ENCODE measurements around the gene MYRFL. TPM values are rescaled to one million over a fixed set of nuclear protein-coding genes. Genes with fewer than 3 reads are reported as not detected.

The MYRFL gene
- total and polyA plus RNA-seq, 2 of the 8 experiments (the other 6 are each of a cell fraction or from before 2014, with no cell fraction given): 1.1 to 2.0 TPM

GRCh38 chr12:70007687-70008086 lies 182.7 kb downstream of the MYRFL start:
- Histone ChIP-seq H2BK120ac (replicated peaks; ENCODE audit: low read depth, low read length) (no peak overlapping the region), H3K23me2 (ENCODE audit: low read depth, low read length) (no peaks in the 10 kb centered on the region), H3K79me2 (ENCODE audit: control insufficient read depth in 1 of 2, insufficient read depth in 2 of 2, low read length in 2 of 2) (no peaks in the 10 kb centered on the region), H2AFZ (ENCODE audit: low read length) (no peak overlapping the region), H3K56ac (replicated peaks; ENCODE audit: insufficient read length, low read depth, low read length) (no peak overlapping the region), H3K9ac (replicated peaks in 1 of 4; ENCODE audit: extremely low read depth in 1 of 4, low read depth in 3 of 4, low read length in 3 of 4) (no peak overlapping the region), H3K36me3 (ENCODE audit: control insufficient read depth in 2 of 4, insufficient read depth in 4 of 4, low read length in 3 of 4) (no peaks in the 10 kb centered on the region), H3K4me3 (ENCODE audit: extremely low read depth in 1 of 4, insufficient read depth in 2 of 4, low read depth in 3 of 4, low read length in 4 of 4) (no peak overlapping the region), H3K4ac (replicated peaks; ENCODE audit: insufficient read length, low read depth, low read length) (no peak overlapping the region), H3K14ac (ENCODE audit: insufficient read length) (no peak overlapping the region), H4K5ac (ENCODE audit: insufficient read length, low read depth, low read length) (no peak overlapping the region), H2AK5ac (ENCODE audit: low read depth, low read length) (no peak overlapping the region), H3K18ac (ENCODE audit: extremely low read depth, low read length) (no peak overlapping the region), H2BK5ac (ENCODE audit: low read depth, low read length) (no peak overlapping the region), H2BK12ac (ENCODE audit: low read depth, low read length) (no peak overlapping the region), H3K23ac (ENCODE audit: insufficient read length) (no peak overlapping the region), H3K4me2 (ENCODE audit: insufficient read depth in 1 of 2, low read depth in 2 of 2, low read length in 2 of 2) (no peak overlapping the region), H3K79me1 (ENCODE audit: low read depth, low read length) (no peaks in the 10 kb centered on the region), H3K9me3 (ENCODE audit: insufficient read depth in 2 of 2, low read depth in 1 of 2, low read length in 1 of 2) (0 out of 4 replicates have a peak, but pooled peaks cover 0 to 2% of the 10 kb centered on the region in 2 experiments), H4K91ac (replicated peaks; ENCODE audit: insufficient read length, low read length) (no peak overlapping the region), H4K8ac (ENCODE audit: extremely low read depth, insufficient read depth, low read length) (no peak overlapping the region), H3K4me1 (replicated peaks in 1 of 4; ENCODE audit: control insufficient read depth in 3 of 4, insufficient read depth in 4 of 4, low read length in 3 of 4) (no peaks in the 10 kb centered on the region; a peak in 1 of 7 replicates), H4K20me1 (replicated peaks in 1 of 2; ENCODE audit: control insufficient read depth in 1 of 2, insufficient read depth in 2 of 2, low read length in 2 of 2) (no peaks in the 10 kb centered on the region), H2BK15ac (ENCODE audit: low read length) (no peak overlapping the region), H3K27ac (ENCODE audit: low read depth, low read length) (no peak overlapping the region), H2BK20ac (ENCODE audit: low read length) (no peak overlapping the region), H3K27me3 (replicated peaks in 1 of 4; ENCODE audit: control insufficient read depth in 3 of 4, extremely low read depth in 1 of 4, insufficient read depth in 3 of 4, low read length in 3 of 4) (no peaks in the 10 kb centered on the region)
- 77% methylated on average over 2 of the region's 2 CpGs; no CpG with 5 or more reads in 1 of the 2 experiments for whole genome bisulfite sequencing, 2 experiments (ENCODE audit: extremely low coverage in 1 of 2, insufficient coverage in 1 of 2, insufficient read length in 1 of 2, insufficient replicate concordance in 2 of 2, low coverage in 1 of 2, low lambda C conversion rate in 2 of 2, missing lambda C conversion rate in 1 of 2)
- CTCF ChIA-PET (ENCODE audit: partially characterized antibody): interaction anchor here (0.6 to 1.3 kb wide), 3 partner anchors 17 to 128 kb away, joined by 3 to 5 read pairs (median 3); no protein-coding TSS in a partner anchor
- no peak for FAIRE-seq
- DNase-seq (ENCODE audit: low read depth in 1 of 2, low spot score in 2 of 2): no peak
- POLR2A ChIA-PET (ENCODE audit: partially characterized antibody): no interaction called here
- no peak for TF ChIP-seq KDM1A (IDR thresholded peaks at IDR 0.05; ENCODE audit: borderline replicate concordance, low read length)
- TF ChIP-seq, protein P1, sequence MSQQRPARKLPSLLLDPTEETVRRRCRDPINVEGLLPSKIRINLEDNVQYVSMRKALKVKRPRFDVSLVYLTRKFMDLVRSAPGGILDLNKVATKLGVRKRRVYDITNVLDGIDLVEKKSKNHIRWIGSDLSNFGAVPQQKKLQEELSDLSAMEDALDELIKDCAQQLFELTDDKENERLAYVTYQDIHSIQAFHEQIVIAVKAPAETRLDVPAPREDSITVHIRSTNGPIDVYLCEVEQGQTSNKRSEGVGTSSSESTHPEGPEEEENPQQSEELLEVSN (IDR thresholded peaks at IDR 0.05): no peak
- TF ChIP-seq CREB1 (IDR thresholded peaks at IDR 0.05): no peak
- no peak for TF ChIP-seq TEAD4 (IDR thresholded peaks at IDR 0.05; ENCODE audit: low read depth, low read length)
- TF ChIP-seq BRCA1 (IDR thresholded peaks at IDR 0.05; ENCODE audit: low read depth, low read length): no peak
- TF ChIP-seq RXRA (IDR thresholded peaks at IDR 0.05; ENCODE audit: insufficient read depth, low read depth, low read length): no peak
- no peak for TF ChIP-seq HDAC6 (IDR thresholded peaks at IDR 0.05; ENCODE audit: low read depth, low read length)
- no peak for TF ChIP-seq TCF12 (IDR thresholded peaks at IDR 0.05; ENCODE audit: low read depth, low read length)
- no peak for TF ChIP-seq JUN (IDR thresholded peaks at IDR 0.05; ENCODE audit: low read depth, low read length)
- TF ChIP-seq GABPA (IDR thresholded peaks at IDR 0.05; ENCODE audit: borderline replicate concordance, insufficient read depth, low read length): no peak
- TF ChIP-seq SP2 (IDR thresholded peaks at IDR 0.05; ENCODE audit: low read length): no peak
- TF ChIP-seq, protein P2, sequence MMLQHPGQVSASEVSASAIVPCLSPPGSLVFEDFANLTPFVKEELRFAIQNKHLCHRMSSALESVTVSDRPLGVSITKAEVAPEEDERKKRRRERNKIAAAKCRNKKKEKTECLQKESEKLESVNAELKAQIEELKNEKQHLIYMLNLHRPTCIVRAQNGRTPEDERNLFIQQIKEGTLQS (IDR thresholded peaks at IDR 0.05; ENCODE audit: insufficient read depth, low read depth, low read length): no peak
- no peak for TF ChIP-seq YY1 (IDR thresholded peaks at IDR 0.05; ENCODE audit: low read depth, low read length)
- no peak for TF ChIP-seq CEBPB (IDR thresholded peaks at IDR 0.05; ENCODE audit: low read depth, low read length)
- no peak for TF ChIP-seq NANOG (IDR thresholded peaks at IDR 0.05; ENCODE audit: insufficient read depth, low read depth, low read length, poor library complexity, severe bottlenecking)
